NCI-H1092 (cell line): ENCODE measurements around the gene RASA1.

ENCODE experiments used
- DNase-seq: peaks from one replicate; lab custom pipeline; 2025; lab: John Stamatoyannopoulos, UW

Gene RASA1

GRCh38 chr5:87403899-87404298 is 136.2 kb downstream of the RASA1 start:
- DNase-seq: no peak

GRCh38 chr5:87404359-87404758 is 136.7 kb downstream of the RASA1 start:
- DNase-seq: no peak

- DNase-seq: no peak
These were observed 137.9 kb downstream of the RASA1 start for GRCh38 chr5:87405472-87406155.

GRCh38 chr5:87408204-87408603 is 140.5 kb downstream of the RASA1 start:
- DNase-seq: no peak

- DNase-seq: no peak
These were observed 143.2 kb downstream of the RASA1 start for GRCh38 chr5:87410931-87411330.

GRCh38 chr5:87411586-87411972 is 143.9 kb downstream of the RASA1 start:
- no peak for DNase-seq

GRCh38 chr5:87411973-87412629 is 144.4 kb downstream of the RASA1 start:
- DNase-seq: no peak

- DNase-seq: peak; percentile 96
These were observed 145.1 kb downstream of the RASA1 start, which contains the start of gene CCNH for GRCh38 chr5:87412630-87413342. Gene CCNH (minus strand): TSS chr5:87412930. CDS start chr5:87412794, 136 bp downstream.

- no peak for DNase-seq
These were observed 145.6 kb downstream of the RASA1 start for GRCh38 chr5:87413343-87413645.

- no peak for DNase-seq
These were observed 150.8 kb downstream of the RASA1 start for GRCh38 chr5:87418506-87418905.

- DNase-seq: no peak
These were observed 153.6 kb downstream of the RASA1 start for GRCh38 chr5:87421307-87421706.

- no peak for DNase-seq
These were observed 156.1 kb downstream of the RASA1 start for GRCh38 chr5:87423755-87424154.

GRCh38 chr5:87430863-87431457 is 163.3 kb downstream of the RASA1 start:
- DNase-seq: no peak

GRCh38 chr5:87432460-87432859 is 164.8 kb downstream of the RASA1 start:
- no peak for DNase-seq

GRCh38 chr5:87433945-87434344 is 166.3 kb downstream of the RASA1 start:
- DNase-seq: no peak

- no peak for DNase-seq
These were observed 166.8 kb downstream of the RASA1 start for GRCh38 chr5:87434461-87434860.

GRCh38 chr5:87435144-87435694 is 167.5 kb downstream of the RASA1 start:
- no peak for DNase-seq

- no peak for DNase-seq
These were observed 170.0 kb downstream of the RASA1 start for GRCh38 chr5:87437724-87438123.

- no peak for DNase-seq
These were observed 170.5 kb downstream of the RASA1 start for GRCh38 chr5:87438231-87438630.
